ENCODE measurements around the gene JPH3.

GRCh38 chr16:87713451-87714229 lies 111.3 kb downstream of the JPH3 start:
- TF ChIP-seq, protein P1, sequence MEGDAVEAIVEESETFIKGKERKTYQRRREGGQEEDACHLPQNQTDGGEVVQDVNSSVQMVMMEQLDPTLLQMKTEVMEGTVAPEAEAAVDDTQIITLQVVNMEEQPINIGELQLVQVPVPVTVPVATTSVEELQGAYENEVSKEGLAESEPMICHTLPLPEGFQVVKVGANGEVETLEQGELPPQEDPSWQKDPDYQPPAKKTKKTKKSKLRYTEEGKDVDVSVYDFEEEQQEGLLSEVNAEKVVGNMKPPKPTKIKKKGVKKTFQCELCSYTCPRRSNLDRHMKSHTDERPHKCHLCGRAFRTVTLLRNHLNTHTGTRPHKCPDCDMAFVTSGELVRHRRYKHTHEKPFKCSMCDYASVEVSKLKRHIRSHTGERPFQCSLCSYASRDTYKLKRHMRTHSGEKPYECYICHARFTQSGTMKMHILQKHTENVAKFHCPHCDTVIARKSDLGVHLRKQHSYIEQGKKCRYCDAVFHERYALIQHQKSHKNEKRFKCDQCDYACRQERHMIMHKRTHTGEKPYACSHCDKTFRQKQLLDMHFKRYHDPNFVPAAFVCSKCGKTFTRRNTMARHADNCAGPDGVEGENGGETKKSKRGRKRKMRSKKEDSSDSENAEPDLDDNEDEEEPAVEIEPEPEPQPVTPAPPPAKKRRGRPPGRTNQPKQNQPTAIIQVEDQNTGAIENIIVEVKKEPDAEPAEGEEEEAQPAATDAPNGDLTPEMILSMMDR (IDR thresholded peaks at IDR 0.05 in 2 of 3, conservative IDR thresholded peaks at IDR 0.05 in 1 of 3; ENCODE audit: control insufficient read depth in 2 of 3, extremely low read depth in 1 of 3, insufficient read depth in 1 of 3, low read depth in 3 of 3, low read length in 3 of 3) = no peak
- TF ChIP-seq CREB1 (IDR thresholded peaks at IDR 0.05; ENCODE audit: low read depth) (no peak), NFIC (IDR thresholded peaks at IDR 0.05; ENCODE audit: low read depth, low read length) (no peak), TAF1 (IDR thresholded peaks at IDR 0.05; ENCODE audit: borderline replicate concordance, low read depth, low read length) (no peak), BRCA1 (IDR thresholded peaks at IDR 0.05; ENCODE audit: low read depth, low read length) (no peak), EZH2 (IDR thresholded peaks at IDR 0.05; ENCODE audit: borderline replicate concordance, control insufficient read depth, low read depth, low read length) (no peak), CBX3 (IDR thresholded peaks at IDR 0.05; ENCODE audit: borderline replicate concordance, low read depth) (no peak), KDM1A (IDR thresholded peaks at IDR 0.05; ENCODE audit: borderline replicate concordance) (no peak), TCF12 (IDR thresholded peaks at IDR 0.05; ENCODE audit: low read depth, low read length) (no peak), RBBP5 (conservative IDR thresholded peaks at IDR 0.05) (no peak), RAD21 (IDR thresholded peaks at IDR 0.05; ENCODE audit: insufficient read depth, low read depth, low read length) (no peak)
- TF ChIP-seq, protein P2, sequence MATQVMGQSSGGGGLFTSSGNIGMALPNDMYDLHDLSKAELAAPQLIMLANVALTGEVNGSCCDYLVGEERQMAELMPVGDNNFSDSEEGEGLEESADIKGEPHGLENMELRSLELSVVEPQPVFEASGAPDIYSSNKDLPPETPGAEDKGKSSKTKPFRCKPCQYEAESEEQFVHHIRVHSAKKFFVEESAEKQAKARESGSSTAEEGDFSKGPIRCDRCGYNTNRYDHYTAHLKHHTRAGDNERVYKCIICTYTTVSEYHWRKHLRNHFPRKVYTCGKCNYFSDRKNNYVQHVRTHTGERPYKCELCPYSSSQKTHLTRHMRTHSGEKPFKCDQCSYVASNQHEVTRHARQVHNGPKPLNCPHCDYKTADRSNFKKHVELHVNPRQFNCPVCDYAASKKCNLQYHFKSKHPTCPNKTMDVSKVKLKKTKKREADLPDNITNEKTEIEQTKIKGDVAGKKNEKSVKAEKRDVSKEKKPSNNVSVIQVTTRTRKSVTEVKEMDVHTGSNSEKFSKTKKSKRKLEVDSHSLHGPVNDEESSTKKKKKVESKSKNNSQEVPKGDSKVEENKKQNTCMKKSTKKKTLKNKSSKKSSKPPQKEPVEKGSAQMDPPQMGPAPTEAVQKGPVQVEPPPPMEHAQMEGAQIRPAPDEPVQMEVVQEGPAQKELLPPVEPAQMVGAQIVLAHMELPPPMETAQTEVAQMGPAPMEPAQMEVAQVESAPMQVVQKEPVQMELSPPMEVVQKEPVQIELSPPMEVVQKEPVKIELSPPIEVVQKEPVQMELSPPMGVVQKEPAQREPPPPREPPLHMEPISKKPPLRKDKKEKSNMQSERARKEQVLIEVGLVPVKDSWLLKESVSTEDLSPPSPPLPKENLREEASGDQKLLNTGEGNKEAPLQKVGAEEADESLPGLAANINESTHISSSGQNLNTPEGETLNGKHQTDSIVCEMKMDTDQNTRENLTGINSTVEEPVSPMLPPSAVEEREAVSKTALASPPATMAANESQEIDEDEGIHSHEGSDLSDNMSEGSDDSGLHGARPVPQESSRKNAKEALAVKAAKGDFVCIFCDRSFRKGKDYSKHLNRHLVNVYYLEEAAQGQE (IDR thresholded peaks at IDR 0.05; ENCODE audit: low read depth, low read length) = no peak

Data from GM12878 (cell line).